Endothelial cell of coronary artery (primary cell): Measurements from ENCODE around the gene MT1A. TPM values are rescaled to one million over a fixed set of nuclear protein-coding genes. Genes with fewer than 3 reads are reported as not detected.

ENCODE experiments used
- total RNA-seq: library from RNA; depleted of rRNA; stranded (reverse); fragments of >200 nt; gene quantifications from 2 replicates; pipeline ENCODE4 v1.2.3, GENCODE V29; 2014

MT1A gene
- 3.2 and 3.3 TPM in 2 replicates for total RNA-seq

DNA sequence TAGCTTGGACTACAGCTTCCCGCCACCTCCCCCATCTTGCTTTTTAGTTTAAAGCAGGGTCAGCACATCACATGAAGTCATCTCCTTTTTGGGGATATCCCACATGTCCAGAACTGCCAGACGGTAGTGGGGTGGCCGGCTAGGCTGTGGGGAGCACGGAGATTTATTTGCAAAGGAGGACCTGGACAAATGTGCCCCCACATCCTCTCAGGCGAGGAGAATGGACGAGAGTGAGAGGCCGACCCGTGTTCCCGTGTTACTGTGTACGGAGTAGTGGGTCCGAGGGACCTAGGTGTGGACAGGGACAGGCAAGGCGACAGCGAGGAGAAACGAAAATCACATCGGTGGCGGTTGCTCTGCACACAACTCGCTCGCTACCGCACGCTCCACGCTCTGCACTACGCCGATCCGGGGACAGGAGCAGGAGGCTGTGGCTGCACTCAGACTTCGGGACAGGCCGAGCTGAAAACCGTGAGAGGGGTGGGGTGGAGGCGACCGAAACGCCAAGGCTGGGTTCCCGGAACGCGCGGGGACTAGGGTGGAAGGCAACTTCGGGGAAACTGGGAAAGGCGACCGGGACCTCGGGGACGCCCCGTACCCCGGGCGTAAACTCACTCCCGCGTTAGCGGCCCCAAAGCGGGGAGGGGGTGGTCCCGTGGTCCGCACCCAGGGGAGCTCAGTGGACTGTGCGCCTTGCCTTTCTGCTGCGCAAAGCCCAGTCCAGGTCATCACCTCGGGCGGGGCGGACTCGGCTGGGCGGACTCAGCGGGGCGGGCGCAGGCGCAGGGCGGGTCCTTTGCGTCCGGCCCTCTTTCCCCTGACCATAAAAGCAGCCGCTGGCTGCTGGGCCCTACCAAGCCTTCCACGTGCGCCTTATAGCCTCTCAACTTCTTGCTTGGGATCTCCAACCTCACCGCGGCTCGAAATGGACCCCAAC, at the start of gene MT1A:
Gene MT1A (plus strand): TSS at position 853 of the 937 bp plus-strand sequence. CDS start 73 bp downstream, at position 926.

DNA sequence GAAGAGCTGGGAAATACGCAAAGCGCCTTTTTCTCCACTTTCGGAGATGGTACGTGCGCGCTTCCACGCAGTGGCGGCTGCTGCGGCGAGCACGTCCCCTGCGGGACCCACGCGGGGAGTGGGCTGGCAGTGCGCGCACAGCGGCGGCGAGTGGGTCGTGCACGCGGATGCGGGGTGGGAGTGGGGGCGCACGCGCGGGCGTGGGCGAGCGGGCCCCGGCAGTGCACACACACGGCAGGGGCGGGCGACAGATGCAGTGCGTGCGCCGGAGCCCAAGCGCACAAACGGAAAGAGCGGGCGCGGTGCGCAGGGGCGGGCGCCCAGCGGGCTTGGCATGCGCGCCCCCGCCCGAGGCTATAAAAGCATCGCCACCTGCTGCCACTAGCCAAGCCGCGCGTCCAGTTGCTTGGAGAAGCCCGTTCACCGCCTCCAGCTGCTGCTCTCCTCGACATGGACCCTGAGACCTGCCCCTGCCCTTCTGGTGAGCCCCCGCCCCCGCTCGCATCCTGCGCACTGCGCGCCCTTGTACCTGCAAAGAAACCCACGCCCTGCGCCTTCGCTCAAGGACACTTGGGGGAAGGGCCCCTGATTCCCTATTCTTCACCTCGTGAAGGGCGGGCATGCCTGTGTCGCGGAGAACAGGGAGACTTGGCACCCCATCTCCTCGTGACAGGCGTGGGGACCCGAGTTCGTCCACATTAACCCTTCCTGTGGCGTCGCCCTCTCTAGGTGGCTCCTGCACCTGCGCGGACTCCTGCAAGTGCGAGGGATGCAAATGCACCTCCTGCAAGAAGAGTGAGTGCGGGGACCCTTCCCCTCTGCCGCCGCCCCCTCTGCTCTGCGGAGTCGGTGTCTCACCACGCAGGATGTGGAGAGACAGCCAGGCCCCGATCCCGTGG, 49.1 kb upstream of the MT1A start, which contains the start of gene MT3:
Gene MT3 (plus strand): TSS at position 388 of the 899 bp plus-strand sequence. CDS start 63 bp downstream, at position 451.

DNA sequence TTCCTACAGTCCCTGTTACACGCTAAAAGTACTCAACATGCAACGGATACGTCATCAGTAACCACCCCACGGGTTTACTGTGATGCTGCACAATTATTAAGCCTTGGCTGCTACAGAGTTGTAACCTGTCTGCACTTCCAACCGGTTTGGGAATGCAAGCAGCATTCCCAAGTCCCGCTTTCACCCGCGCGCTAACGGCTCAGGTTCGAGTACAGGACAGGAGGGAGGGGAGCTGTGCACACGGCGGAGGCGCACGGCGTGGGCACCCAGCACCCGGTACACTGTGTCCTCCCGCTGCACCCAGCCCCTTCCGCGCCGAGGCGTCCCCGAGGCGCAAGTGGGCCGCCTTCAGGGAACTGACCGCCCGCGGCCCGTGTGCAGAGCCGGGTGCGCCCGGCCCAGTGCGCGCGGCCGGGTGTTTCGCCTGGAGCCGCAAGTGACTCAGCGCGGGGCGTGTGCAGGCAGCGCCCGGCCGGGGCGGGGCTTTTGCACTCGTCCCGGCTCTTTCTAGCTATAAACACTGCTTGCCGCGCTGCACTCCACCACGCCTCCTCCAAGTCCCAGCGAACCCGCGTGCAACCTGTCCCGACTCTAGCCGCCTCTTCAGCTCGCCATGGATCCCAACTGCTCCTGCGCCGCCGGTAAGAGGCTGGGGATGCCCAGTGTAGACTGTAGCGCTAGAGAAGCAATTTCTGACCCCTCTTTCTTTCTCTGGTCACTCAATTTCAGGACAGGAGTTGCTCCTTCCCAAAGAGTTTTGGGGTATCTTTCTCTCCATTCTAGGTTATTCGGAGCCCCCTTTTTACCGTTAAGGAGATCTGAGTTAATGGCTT, 30.2 kb upstream of the MT1A start, which contains the start of gene MT2A:
Gene MT2A (plus strand): TSS at position 542 of the 833 bp plus-strand sequence. CDS start 72 bp downstream, at position 614.

DNA sequence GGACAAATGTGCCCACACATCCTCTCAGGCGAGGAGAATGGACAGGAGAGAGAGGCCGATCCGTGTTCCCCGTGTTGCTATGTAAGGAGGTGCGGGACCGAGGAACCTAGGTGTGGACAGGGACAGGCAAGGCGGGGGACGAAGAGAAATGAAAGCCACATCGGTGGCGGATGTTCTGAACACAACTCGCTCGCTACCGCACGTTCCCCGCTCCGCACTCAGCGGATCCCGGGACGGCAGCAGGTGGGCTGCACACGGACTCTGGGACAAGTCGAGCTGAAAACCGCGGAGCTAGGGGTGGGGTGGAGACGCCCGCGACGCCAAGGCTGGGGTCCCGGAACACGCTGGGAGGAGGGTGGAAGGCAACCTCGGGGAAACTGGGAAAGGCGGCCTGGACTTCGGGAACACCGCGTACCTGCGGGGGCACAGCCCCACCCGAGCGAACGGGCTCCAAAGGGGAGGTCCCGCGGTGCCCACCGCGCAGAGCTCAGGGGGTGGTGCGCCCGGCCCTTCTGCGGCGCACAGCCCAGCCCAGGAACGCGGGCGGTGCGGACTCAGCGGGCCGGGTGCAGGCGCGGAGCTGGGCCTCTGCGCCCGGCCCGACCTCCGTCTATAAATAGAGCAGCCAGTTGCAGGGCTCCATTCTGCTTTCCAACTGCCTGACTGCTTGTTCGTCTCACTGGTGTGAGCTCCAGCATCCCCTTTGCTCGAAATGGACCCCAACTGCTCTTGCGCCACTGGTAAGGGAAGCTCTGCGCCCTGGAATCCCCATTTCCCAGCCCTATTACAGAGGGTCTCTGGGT, 13.1 kb upstream of the MT1A start, which contains the start of gene MT1E:
Gene MT1E (plus strand): TSS at position 642 of the 803 bp plus-strand sequence. CDS start 71 bp downstream, at position 713.

DNA sequence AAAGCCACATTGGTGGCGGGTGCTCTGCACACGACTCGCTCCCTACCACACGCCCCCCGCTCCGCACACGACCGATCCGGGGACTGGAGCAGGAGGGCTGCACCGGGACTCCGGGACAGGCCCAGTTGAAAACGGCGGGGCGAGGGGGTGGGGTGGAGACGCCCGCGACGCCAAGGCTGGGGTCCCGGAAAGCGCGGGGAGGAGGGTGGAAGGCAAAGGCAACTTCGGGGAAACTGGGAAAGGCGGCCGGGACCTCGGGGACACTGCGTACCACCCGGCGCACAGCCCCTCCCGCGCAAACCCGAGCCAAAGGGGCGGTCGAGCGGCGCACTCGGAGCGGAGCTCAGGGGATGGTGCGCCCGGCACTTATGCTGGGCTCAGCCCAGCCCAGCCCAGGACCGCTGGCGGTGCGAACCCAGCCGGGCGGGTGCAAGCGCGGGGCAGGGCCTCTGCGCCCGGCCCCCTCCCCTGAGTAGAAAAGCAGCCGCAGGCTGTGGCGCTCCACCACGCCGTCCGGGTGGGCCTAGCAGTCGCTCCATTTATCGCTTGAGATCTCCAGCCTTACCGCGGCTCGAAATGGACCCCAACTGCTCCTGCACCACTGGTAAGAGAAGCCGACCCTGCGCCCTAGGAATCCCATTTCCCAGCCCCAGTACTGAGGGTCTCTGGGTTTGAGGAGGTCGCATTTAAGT, 6.2 kb upstream of the MT1A start, which contains the start of gene MT1M:
Gene MT1M (plus strand): TSS at position 504 of the 692 bp plus-strand sequence. CDS start 73 bp downstream, at position 577.

DNA sequence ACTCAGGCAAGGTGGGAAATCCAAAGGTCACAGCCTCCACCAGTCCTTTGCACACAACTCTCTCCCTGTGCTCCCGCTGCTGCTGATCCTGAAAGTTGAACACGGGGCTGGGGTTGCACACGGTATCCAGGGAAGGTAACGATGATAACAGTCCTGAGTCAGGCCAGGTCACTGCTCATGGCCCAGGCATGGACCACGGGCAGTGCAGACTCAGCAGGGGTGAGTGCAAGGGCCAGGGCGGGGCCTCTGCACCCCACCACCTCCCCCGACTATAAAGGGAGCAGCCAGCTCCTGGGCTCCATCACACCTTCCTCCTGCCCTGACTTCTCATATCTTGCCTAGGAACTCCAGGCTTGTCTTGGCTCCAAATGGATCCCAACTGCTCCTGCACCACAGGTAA, 13.1 kb downstream of the MT1A start, which contains the start of gene MT1B:
Gene MT1B (plus strand): TSS at position 301 of the 400 bp plus-strand sequence. CDS start 68 bp downstream, at position 369.

DNA sequence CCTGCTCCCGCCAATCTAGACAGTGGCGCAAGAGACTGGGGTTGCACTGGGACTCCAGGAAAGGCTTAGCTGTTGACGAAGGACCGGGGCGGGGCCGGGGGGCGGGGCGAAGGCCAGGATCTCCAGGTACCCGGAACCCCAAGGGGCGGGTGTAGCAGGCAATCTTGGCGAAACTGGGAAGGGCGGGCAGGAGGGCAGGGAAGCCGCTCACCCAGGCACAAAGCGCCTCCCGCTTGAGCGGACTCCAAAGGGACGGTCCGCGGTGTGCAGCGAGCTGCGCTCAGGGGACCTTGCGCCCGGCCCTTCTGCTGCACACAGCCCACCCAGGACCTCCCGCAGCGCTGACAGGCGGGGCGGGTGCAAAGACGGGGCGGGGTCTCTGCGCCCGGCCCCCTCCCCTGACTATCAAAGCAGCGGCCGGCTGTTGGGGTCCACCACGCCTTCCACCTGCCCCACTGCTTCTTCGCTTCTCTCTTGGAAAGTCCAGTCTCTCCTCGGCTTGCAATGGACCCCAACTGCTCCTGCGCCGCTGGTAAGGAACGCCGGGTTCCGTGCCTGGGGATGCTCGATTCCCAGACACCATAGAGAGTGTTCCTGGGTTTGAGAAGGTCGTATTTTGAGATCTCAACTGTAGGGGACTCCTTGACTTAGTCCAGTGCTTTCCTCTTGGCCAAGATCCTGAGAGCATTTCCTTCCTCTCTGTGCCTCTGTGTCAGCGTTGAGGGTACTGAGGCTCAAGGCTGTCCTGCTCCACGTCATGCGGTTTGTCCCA, 19.3 kb downstream of the MT1A start, which contains the start of gene MT1F:
Gene MT1F (plus strand): TSS at position 405 of the 772 bp plus-strand sequence. CDS start 100 bp downstream, at position 505.

DNA sequence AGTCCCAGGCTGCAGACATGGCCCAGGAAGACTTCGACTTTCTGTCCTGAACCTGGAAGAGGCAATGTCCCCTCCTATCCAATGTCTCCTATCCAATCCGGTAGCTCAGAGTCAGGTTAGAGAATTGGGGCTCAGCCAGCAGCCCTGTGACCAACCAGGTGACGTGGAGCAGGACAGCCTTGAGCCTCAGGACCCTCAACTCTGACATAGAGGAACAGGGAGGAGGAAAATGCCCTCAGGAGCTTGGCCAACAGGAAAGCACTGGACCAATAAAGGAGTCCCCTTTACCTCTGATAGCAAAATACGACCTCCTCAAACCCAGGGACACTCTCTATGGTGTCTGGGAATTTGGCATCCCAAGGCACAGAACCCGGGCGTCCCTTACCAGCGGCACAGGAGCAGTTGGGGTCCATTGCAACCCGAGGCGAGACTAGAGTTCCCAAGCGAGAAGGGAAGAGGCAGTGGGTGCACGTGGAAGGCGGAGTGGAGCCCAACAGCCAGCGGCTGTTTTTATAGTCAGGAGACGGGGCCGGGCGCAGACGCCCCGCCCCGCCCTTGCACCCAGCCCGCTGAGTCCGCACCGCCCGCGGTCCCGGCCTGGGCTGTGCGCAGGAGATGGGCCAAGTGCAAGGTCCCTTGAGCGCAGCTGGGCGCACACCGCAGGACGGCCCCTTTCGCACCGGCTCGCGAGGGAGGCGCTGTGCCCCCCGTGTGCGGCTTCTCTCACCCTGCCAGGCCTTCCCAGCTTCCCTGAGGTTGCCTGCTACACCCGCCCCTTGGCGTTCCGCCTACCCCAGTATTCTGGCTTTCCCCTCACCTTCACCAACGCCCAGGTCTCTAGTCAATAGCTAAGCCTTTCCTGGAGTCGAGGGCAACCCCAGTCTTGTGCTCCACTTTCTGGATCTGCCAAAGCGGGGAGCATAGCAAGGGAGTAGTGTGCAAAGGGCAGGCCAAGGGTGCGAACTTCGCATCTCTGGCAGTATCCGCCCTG, 29.4 kb downstream of the MT1A start, which contains the start of gene MT1G:
Gene MT1G (minus strand): TSS at position 485 of the 991 bp plus-strand sequence. CDS start 72 bp downstream, at position 413.

DNA sequence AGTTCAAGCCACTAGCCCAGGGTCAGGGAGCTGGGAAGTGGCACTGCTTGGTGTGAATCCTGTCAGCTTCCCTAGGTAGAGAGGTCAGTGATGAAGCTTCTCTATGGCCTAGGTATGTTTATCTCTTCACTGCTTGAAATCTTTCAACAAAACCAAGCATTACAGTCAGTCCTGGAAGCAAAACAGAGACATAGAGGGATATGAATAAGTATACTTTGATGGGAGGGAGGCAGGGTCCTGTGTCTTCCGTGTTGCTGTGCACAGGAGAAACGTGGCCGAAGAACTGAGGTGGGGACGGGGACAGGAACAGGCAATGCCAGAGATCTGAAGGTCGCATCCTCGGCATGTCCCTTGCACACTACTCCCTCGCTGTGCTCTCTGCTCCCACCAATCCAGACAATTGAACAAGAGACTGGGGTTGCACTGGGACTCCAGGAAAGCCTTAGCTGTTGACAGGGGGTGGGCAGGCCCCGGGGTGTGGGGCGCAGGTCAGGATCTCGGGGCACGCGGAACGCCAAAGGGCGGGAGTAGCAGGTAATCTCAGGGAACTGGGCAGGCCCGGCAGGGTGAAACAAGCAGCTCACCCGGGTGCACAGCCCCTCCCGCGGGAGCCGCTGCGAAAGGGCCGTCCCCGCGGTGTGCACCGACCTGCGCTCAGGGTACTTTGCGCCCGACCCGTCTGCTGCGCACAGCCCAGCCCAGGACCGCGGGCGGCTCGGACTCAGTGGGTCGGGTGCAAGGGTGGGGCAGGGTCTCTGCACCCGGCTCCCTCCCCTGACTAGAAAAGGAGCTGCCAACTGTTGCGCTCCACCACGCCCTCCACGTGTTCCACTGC, 30.8 kb downstream of the MT1A start, which contains the start of gene MT1H:
Gene MT1H (plus strand): TSS at position 810 of the 835 bp plus-strand sequence. CDS start 71 bp downstream, outside the sequence.

DNA sequence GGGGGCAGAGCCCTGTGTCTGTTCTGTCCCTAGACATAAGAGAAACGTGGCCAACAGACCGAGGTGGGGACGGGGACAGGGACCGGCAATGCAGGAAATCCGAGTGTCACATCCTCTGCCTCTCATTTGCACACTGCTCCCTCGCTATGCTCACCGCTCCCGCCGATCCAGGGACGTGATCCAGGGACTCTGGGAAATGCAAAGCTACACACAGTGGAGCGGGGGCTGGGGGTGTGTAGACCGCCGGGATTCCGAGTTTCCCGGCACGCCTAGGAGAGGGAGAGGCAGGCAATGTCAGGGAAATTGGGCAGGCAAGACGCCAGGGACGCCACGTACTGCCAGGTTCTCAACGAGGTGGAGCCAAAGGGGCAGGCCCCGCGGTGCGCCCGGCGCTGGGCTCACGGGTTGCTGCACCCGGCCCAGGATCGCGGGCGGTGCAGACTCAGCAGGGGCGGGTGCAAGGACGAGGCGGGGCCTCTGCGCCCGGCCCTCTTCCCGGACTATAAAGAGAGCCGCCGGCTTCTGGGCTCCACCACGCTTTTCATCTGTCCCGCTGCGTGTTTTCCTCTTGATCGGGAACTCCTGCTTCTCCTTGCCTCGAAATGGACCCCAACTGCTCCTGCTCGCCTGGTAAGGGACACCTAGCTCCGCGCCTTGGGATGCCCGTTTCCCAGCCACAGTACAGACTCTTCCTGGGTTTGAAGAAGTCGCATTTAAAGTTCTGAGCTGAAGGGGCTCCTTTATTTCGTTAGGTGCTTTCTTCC, 43.7 kb downstream of the MT1A start, which contains the start of gene MT1X:
Gene MT1X (plus strand): TSS at position 532 of the 764 bp plus-strand sequence. CDS start 71 bp downstream, at position 603.

Other genes with a start within 250 kb of the MT1A start
- 215 and 286 TPM in 2 replicates for gene AMFR, start 213.1 kb upstream of the MT1A start, total RNA-seq
- gene NUDT21, start 187.3 kb upstream of the MT1A start, total RNA-seq, result 61.4 and 68.2 TPM in 2 replicates
- 67.3 and 95.7 TPM in 2 replicates for gene OGFOD1, start 187.1 kb upstream of the MT1A start, total RNA-seq
- gene BBS2, start 118.6 kb upstream of the MT1A start, total RNA-seq, result 43.9 and 62.4 TPM in 2 replicates
- not detected in 2 replicates for gene MT4, start 73.6 kb upstream of the MT1A start, total RNA-seq
- gene MT3, start 49.1 kb upstream of the MT1A start, total RNA-seq, result not detected in 2 replicates
- gene MT2A, start 30.1 kb upstream of the MT1A start, total RNA-seq, result 118 and 174 TPM in 2 replicates
- 131 and 212 TPM in 2 replicates for gene MT1E, start 12.9 kb upstream of the MT1A start, total RNA-seq
- gene MT1M, start 6.0 kb upstream of the MT1A start, total RNA-seq, result 2.2 and 5.2 TPM in 2 replicates
- not detected in 2 replicates for gene MT1B, start 13.2 kb downstream of the MT1A start, total RNA-seq
- 0.99 and 1.0 TPM in 2 replicates for gene MT1F, start 19.3 kb downstream of the MT1A start, total RNA-seq
- not detected in 2 replicates for gene MT1G, start 29.4 kb downstream of the MT1A start, total RNA-seq
- not detected in 2 replicates for gene MT1H, start 31.1 kb downstream of the MT1A start, total RNA-seq
- 13.8 and 27.1 TPM in 2 replicates for gene MT1X, start 43.8 kb downstream of the MT1A start, total RNA-seq
- 71.1 and 119 TPM in 2 replicates for gene NUP93, start 91.5 kb downstream of the MT1A start, total RNA-seq
- gene SLC12A3, start 226.5 kb downstream of the MT1A start, total RNA-seq, result not detected in 2 replicates